Dermis blood vessel endothelial cell (primary cell): ENCODE measurements around the gene SLC17A3. TPM values are rescaled to one million over a fixed set of nuclear protein-coding genes. Genes with fewer than 3 reads are reported as not detected.

ENCODE experiments used
- DNase-seq: peaks from one replicate; pipeline ENCODE4 v3.0.0; 2010
- total RNA-seq: library from RNA; depleted of rRNA; stranded (reverse); fragments of >200 nt; gene quantifications from 2 replicates; pipeline ENCODE4 v1.2.3, GENCODE V29; 2014

SLC17A3 gene
- total RNA-seq, 1 donor from 2014 or later, result 0.17 TPM

- no peak for DNase-seq
Observed at GRCh38 chr6:25835442-25836283, 38.4 kb downstream of the SLC17A3 start.

- no peak for DNase-seq
Observed at GRCh38 chr6:25834950-25835349, 39.1 kb downstream of the SLC17A3 start.

GRCh38 chr6:25833136-25833535, 40.9 kb downstream of the SLC17A3 start:
- no peak for DNase-seq

- no peak for DNase-seq
Observed at GRCh38 chr6:25832670-25833069, 41.4 kb downstream of the SLC17A3 start.

GRCh38 chr6:25832307-25832662, 41.8 kb downstream of the SLC17A3 start:
- no peak for DNase-seq

- no peak for DNase-seq
Observed at GRCh38 chr6:25831532-25832306, 42.3 kb downstream of the SLC17A3 start, which contains the start of gene SLC17A1. Gene SLC17A1, minus strand, starts transcription at chr6:25832052. Its CDS starts 1,495 bp downstream, at chr6:25830557.

GRCh38 chr6:25830458-25830857, 43.6 kb downstream of the SLC17A3 start:
- DNase-seq, result no peak

GRCh38 chr6:25829375-25829774, 44.7 kb downstream of the SLC17A3 start:
- no peak for DNase-seq

DNA sequence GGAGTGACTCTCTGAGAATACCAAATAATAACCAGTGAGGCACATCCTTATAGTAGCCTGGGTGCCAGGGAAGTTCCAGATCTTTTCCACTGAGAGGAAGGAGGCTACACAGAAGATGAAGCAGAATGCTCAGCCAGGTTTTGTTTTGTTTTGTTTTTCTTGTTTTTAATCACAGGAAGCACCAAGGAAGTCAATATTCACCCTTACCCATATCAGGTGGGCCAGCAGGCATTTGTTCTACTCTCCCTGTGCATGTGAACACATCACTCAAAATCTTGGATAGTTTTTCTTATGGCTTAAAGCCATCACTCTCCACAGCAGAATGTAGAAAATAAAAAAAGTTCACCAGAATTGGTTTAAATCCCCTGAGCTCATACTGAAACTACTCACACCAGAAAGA, 52.7 kb downstream of the SLC17A3 start:
- no peak for DNase-seq

GRCh38 chr6:25816252-25816651, 57.8 kb downstream of the SLC17A3 start:
- no peak for DNase-seq

GRCh38 chr6:25815194-25815593, 58.8 kb downstream of the SLC17A3 start:
- no peak for DNase-seq

DNA sequence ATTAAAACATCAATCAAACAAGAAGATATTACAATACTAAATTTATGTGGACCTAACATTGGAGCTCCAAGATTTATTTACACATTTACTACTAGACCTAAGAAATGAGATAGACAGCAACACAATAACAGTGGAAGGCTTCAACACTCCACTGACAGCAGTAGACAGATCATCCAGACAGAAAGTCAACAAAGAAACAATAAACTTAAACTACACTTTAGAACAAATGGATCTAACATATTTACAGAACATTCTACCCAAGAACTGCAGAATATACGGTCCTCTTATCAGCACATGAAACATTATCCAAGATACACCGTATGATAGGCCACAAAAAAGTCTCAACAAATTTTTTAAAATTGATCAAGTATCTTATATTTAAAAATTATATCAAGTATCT, 69.2 kb downstream of the SLC17A3 start:
- no peak for DNase-seq

GRCh38 chr6:25801436-25801835, 72.6 kb downstream of the SLC17A3 start:
- DNase-seq, result no peak

Other genes starting within 250 kb of the SLC17A3 start
- gene SCGN, start 222.0 kb downstream of the SLC17A3 start, total RNA-seq, result 0.17 TPM in 1 of 2 replicates, not detected in the other
- gene SLC17A4, start 119.5 kb downstream of the SLC17A3 start, total RNA-seq, result not detected in 2 replicates
- gene SLC17A1, start 42.2 kb downstream of the SLC17A3 start, total RNA-seq, result 0.05 TPM in 1 of 2 replicates, not detected in the other
- gene SLC17A2, start 56.4 kb upstream of the SLC17A3 start, total RNA-seq, result not detected in 2 replicates
- 8.9 and 9.9 TPM in 2 replicates for gene TRIM38, start 88.6 kb upstream of the SLC17A3 start, total RNA-seq
- gene HFE, start 213.2 kb upstream of the SLC17A3 start, total RNA-seq, result 2.2 and 6.2 TPM in 2 replicates